Measurements from ENCODE around the gene EPB42.

DNA sequence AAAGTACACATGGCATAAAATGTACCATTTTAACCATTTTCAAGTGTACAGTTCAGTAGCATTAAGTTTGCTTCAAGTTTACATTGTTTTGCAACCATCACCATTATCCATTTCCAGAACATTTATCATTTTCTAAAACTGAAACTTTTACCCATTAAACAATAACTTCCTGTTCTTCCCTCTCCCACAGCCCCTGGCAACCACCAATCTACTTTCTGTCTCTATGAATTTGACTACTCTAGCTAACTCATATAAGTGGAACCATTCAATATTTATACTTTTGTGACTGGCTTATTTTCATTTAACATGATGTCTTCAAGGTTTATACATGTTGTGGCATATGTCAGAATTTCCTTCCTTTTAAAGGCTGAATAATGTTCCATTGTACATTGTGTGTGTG, 67.5 kb downstream of the EPB42 start:
- TF ChIP-seq EP300 (IDR thresholded peaks at IDR 0.05) (no peak), POLR2AphosphoS5 (IDR thresholded peaks at IDR 0.05) (no peak)
- TF ChIP-seq, protein P1, sequence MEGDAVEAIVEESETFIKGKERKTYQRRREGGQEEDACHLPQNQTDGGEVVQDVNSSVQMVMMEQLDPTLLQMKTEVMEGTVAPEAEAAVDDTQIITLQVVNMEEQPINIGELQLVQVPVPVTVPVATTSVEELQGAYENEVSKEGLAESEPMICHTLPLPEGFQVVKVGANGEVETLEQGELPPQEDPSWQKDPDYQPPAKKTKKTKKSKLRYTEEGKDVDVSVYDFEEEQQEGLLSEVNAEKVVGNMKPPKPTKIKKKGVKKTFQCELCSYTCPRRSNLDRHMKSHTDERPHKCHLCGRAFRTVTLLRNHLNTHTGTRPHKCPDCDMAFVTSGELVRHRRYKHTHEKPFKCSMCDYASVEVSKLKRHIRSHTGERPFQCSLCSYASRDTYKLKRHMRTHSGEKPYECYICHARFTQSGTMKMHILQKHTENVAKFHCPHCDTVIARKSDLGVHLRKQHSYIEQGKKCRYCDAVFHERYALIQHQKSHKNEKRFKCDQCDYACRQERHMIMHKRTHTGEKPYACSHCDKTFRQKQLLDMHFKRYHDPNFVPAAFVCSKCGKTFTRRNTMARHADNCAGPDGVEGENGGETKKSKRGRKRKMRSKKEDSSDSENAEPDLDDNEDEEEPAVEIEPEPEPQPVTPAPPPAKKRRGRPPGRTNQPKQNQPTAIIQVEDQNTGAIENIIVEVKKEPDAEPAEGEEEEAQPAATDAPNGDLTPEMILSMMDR (IDR thresholded peaks at IDR 0.05): no peak
